ENCODE measurements around the gene DHRSX. TPM values are rescaled to one million over a fixed set of nuclear protein-coding genes. Genes with fewer than 3 reads are reported as not detected.
"Not testable (repeated sequence)": the region's sequence is repeated elsewhere in the genome, so short reads cannot be mapped to it uniquely, and the experiment has no call there.

The DHRSX gene
- polyA plus RNA-seq, 2 donors: 2.5 to 5.9 TPM

DNA sequence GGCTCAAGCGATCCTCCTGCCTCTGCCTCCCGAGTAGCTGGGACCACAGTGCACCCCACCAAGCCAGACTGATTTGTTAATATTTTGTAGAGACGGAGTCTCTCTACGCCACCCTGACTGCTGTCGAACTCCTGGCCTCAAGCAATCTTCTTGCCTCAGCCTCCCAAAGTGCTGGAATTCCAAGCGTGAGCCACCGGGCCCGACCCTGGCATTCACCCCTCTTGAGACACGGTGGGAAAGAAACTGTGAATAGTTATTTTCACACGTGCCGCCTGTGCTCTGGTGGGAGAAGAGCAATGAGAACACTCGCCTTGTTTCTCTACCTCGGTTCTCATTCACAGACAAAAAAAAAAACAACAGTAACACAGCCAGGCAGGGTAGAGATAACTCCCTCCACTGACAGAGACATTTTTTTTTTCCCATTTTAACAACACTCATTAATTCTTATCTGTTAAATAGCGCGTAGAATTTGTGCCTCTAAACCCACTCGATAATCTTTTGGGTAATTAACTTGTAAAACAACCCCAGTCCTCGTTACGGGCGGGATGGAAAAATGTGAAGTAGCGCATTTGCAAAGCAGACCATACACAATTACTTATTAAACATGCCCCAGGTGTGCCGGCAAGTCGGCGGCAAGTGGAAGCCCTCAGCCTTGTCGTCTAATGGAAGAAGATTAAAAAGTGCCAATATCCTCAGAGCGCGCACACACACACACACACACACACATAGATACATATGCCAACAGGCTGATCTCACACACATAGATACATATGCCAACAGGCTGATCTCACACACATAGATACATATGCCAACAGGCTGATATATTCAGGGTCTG lies 103.3 kb downstream of the DHRSX start:
- no peaks in the 10 kb centered on the region for H3K9me3 ChIP-seq (ENCODE audit: control insufficient read depth in 2 of 2, insufficient read depth in 1 of 2, low read depth in 1 of 2, low read length in 1 of 2)
- peaks cover 3 to 4% of the 10 kb centered on the region in 2 donors for H3K4me1 ChIP-seq (ENCODE audit: control insufficient read depth in 2 of 2, insufficient read depth in 2 of 2, low read length in 1 of 2)
- peaks cover 0 to 3% of the 10 kb centered on the region in 2 donors for H3K36me3 ChIP-seq (ENCODE audit: control insufficient read depth in 2 of 2, insufficient read depth in 2 of 2, low read length in 1 of 2)
- H3K27ac ChIP-seq (ENCODE audit: low read depth in 2 of 2, low read length in 1 of 2): no peak overlapping the region
- H3K4me3 ChIP-seq (ENCODE audit: low read depth in 1 of 2, low read length in 2 of 2): no peak overlapping the region
- no peaks in the 10 kb centered on the region for H3K27me3 ChIP-seq (ENCODE audit: control insufficient read depth in 1 of 2, insufficient read depth in 2 of 2, low read length in 2 of 2)
- WGBS, 2 donors: 71 to 73% methylated on average over 26 of the region's 26 CpGs

DNA sequence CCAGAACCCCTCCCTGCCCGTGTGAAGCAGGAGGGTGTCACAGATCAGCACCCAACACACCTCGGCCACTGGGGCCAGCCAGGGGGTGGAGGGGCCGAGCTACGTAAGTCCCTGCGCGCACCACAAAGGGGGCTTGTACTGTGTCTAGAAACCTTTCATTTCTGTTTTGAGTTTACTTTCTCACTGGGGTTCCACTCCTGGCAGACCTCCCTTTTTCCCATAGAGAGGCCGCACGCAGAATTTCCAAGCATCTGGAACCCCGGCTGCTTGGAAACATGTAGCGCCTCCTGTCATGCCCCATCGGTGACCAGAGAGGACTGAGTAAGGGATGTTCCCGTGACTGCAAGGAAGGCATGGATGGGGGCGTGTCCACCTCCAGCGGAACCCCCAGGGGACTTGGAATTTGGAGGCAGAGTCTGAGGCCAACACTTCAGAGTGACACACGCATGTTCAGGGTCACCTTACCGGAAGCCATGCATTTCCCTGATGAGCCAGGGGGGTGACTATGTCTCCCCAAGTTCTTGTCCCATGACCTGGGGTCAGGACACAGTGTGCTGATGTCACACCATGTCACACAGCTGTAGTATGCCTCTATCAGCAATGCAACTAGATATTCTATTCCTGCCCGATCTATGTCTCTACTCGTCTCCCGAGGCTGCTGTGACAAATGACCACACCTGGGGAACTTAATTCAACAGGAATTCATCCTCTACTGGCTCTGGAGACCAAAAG lies 105.3 kb downstream of the DHRSX start:
- Histone ChIP-seq H3K27me3 (ENCODE audit: control insufficient read depth in 1 of 2, insufficient read depth in 2 of 2, low read length in 2 of 2) (no peaks in the 10 kb centered on the region), H3K36me3 (ENCODE audit: control insufficient read depth in 2 of 2, insufficient read depth in 2 of 2, low read length in 1 of 2) (no peaks in the 10 kb centered on the region), H3K9me3 (ENCODE audit: control insufficient read depth in 2 of 2, insufficient read depth in 1 of 2, low read depth in 1 of 2, low read length in 1 of 2) (no peaks in the 10 kb centered on the region), H3K4me3 (ENCODE audit: low read depth in 1 of 2, low read length in 2 of 2) (no peak overlapping the region), H3K27ac (ENCODE audit: low read depth in 2 of 2, low read length in 1 of 2) (no peak overlapping the region), H3K4me1 (ENCODE audit: control insufficient read depth in 2 of 2, insufficient read depth in 2 of 2, low read length in 1 of 2) (no peaks in the 10 kb centered on the region)
- WGBS, 2 donors: 86 to 87% methylated on average over 19 of the region's 19 CpGs

DNA sequence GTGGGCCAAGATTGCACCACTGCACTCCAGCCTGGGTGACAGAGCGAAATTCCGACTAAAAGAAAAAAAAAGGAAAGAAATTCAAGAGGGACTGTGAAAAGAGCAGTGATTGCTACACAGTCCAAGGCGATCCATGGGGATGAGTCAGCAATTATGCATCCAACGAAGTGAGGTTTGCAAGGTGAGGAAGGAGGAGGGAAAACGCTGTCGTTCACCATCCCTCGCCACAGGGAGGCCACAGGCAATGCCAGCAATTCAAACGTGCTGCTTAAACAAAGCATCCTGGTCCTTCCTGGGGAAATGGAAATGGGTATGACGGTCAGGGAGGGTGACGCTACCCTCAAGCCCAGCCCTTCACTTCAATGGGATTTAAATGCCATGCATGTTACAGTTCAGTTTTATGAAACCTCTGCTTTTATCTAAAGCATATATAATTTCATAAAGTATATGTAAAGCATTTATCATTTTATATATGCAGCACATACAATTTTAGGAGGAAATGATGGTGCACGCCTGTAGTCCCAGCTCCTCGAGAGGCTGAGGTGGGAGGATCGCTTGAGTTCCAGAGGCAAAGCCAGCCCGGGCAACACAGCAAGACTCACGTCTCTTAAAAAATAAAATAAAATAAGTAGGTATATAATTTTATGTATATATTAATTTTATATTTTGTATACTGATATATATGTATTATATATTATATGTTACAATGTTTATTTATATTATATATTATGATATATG lies 108.7 kb downstream of the DHRSX start:
- Histone ChIP-seq H3K4me3 (ENCODE audit: low read depth in 1 of 2, low read length in 2 of 2) (no peak overlapping the region), H3K27ac (ENCODE audit: low read depth in 2 of 2, low read length in 1 of 2) (no peak overlapping the region)
- 64 to 68% methylated on average over 15 of the region's 15 CpGs for WGBS, 2 donors

DNA sequence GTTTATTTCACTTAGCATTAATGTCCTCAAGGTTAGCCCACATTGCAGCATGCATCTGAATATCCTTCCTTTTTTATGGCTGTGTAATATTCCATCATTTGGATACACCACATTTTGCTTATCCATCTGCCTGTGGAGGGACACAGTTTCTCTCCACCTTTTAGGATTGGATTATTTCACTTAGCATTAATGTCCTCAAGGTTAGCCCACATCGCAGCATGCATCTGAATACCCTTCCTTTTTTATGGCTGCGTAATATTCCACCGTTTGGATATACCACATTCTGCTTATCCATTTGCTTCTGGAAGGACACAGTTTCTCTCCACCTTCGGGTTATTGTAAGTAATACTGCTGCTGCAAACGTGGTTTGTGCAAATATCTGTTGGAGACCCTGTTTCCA lies 110.0 kb downstream of the DHRSX start:
- H3K9me3 ChIP-seq (ENCODE audit: control insufficient read depth in 2 of 2, insufficient read depth in 1 of 2, low read depth in 1 of 2, low read length in 1 of 2): no peaks in the 10 kb centered on the region
- WGBS, 2 donors: 95 to 98% methylated on average over 5 of the region's 5 CpGs

More for the DNA sequence above, 108.7 kb downstream of the DHRSX start:
- H3K9me3 ChIP-seq (ENCODE audit: control insufficient read depth in 2 of 2, insufficient read depth in 1 of 2, low read depth in 1 of 2, low read length in 1 of 2): no peaks in the 10 kb centered on the region
- no peaks in the 10 kb centered on the region for H3K36me3 ChIP-seq (ENCODE audit: control insufficient read depth in 2 of 2, insufficient read depth in 2 of 2, low read length in 1 of 2)
- H3K27me3 ChIP-seq (ENCODE audit: control insufficient read depth in 1 of 2, insufficient read depth in 2 of 2, low read length in 2 of 2): no peaks in the 10 kb centered on the region
- H3K4me1 ChIP-seq (ENCODE audit: control insufficient read depth in 2 of 2, insufficient read depth in 2 of 2, low read length in 1 of 2): no peaks in the 10 kb centered on the region

DNA sequence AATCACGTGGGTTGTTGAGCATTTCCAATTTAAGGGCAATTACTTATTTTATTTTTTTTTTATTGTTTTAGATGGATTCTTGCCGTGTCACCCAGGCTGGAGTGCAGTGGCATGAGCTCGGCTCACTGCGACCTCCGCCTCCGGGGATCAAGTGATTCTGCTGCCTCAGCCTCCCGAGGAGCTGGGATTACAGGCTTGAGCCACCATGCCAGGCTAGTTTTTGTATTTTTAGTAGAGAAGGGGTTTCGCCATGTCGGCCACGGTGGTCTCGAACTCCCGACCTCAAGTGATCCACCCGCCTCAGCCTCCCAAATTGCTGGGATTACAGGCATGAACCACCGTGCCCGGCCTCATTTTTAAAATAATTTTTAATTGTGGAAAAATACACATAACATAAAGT lies 111.0 kb downstream of the DHRSX start:
- not testable (repeated sequence) for H3K36me3 ChIP-seq (ENCODE audit: control insufficient read depth in 2 of 2, insufficient read depth in 2 of 2, low read length in 1 of 2); H3K9me3 ChIP-seq (ENCODE audit: control insufficient read depth in 2 of 2, insufficient read depth in 1 of 2, low read depth in 1 of 2, low read length in 1 of 2); H3K4me3 ChIP-seq (ENCODE audit: low read depth in 1 of 2, low read length in 2 of 2); H3K4me1 ChIP-seq (ENCODE audit: control insufficient read depth in 2 of 2, insufficient read depth in 2 of 2, low read length in 1 of 2); H3K27ac ChIP-seq (ENCODE audit: low read depth in 2 of 2, low read length in 1 of 2); H3K27me3 ChIP-seq (ENCODE audit: control insufficient read depth in 1 of 2, insufficient read depth in 2 of 2, low read length in 2 of 2)
- WGBS, 2 donors: 94 to 97% methylated on average over 15 of the region's 15 CpGs

More for the DNA sequence above, 110.0 kb downstream of the DHRSX start:
- no peak overlapping the region for H3K4me3 ChIP-seq (ENCODE audit: low read depth in 1 of 2, low read length in 2 of 2)
- H3K4me1 ChIP-seq (ENCODE audit: control insufficient read depth in 2 of 2, insufficient read depth in 2 of 2, low read length in 1 of 2): no peaks in the 10 kb centered on the region
- H3K27me3 ChIP-seq (ENCODE audit: control insufficient read depth in 1 of 2, insufficient read depth in 2 of 2, low read length in 2 of 2): no peaks in the 10 kb centered on the region
- H3K36me3 ChIP-seq (ENCODE audit: control insufficient read depth in 2 of 2, insufficient read depth in 2 of 2, low read length in 1 of 2): no peaks in the 10 kb centered on the region
- H3K27ac ChIP-seq (ENCODE audit: low read depth in 2 of 2, low read length in 1 of 2): no peak overlapping the region

DNA sequence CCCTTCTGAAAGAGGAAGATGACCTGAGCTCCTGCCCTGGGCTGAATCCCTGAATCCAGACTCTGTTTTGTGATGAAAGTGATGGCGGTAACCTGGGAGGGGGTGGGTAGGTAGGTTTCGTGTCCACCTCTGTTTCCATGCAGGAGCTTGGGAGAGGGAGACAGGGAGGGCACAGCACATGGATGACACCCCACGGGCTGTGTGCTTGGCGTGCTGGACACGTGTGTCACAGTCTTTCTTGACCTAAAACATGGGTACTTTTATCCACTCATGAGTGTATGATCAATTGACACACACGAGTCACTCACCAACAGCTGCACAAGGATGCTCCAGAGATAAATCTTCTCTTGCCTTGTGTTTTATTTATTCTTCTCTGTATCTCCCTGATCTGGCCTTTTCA lies 111.5 kb downstream of the DHRSX start:
- no peaks in the 10 kb centered on the region for H3K36me3 ChIP-seq (ENCODE audit: control insufficient read depth in 2 of 2, insufficient read depth in 2 of 2, low read length in 1 of 2)
- H3K27ac ChIP-seq (ENCODE audit: low read depth in 2 of 2, low read length in 1 of 2): no peak overlapping the region
- H3K27me3 ChIP-seq (ENCODE audit: control insufficient read depth in 1 of 2, insufficient read depth in 2 of 2, low read length in 2 of 2): no peaks in the 10 kb centered on the region
- 95 to 96% methylated on average over 6 of the region's 6 CpGs for WGBS, 2 donors
- H3K4me3 ChIP-seq (ENCODE audit: low read depth in 1 of 2, low read length in 2 of 2): no peak overlapping the region
- no peaks in the 10 kb centered on the region for H3K4me1 ChIP-seq (ENCODE audit: control insufficient read depth in 2 of 2, insufficient read depth in 2 of 2, low read length in 1 of 2)
- H3K9me3 ChIP-seq (ENCODE audit: control insufficient read depth in 2 of 2, insufficient read depth in 1 of 2, low read depth in 1 of 2, low read length in 1 of 2): no peaks in the 10 kb centered on the region

DNA sequence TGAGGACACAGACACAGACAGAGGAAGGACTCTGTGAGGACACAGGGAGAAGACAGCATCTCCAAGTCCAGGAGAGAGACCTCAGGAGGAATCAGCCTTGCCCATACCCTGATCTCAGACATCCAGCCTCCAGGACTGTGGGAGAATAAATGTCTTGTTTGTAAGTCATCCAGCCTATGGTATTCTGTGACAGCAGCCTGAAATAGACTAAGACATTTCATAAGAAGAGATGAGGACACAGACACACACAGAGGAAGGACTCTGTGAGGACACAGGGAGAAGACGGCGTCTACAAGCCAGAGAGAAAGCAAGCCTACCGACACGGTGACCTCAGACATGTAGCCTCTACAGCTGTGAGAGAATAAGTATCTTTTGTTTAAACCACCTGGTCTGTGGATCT lies 112.1 kb downstream of the DHRSX start:
- no peaks in the 10 kb centered on the region for H3K9me3 ChIP-seq (ENCODE audit: control insufficient read depth in 2 of 2, insufficient read depth in 1 of 2, low read depth in 1 of 2, low read length in 1 of 2)
- no peak overlapping the region for H3K27ac ChIP-seq (ENCODE audit: low read depth in 2 of 2, low read length in 1 of 2)
- no peaks in the 10 kb centered on the region for H3K36me3 ChIP-seq (ENCODE audit: control insufficient read depth in 2 of 2, insufficient read depth in 2 of 2, low read length in 1 of 2)
- WGBS, 2 donors: 88 to 92% methylated on average over 4 of the region's 4 CpGs
- H3K4me3 ChIP-seq (ENCODE audit: low read depth in 1 of 2, low read length in 2 of 2): no peak overlapping the region
- no peaks in the 10 kb centered on the region for H3K4me1 ChIP-seq (ENCODE audit: control insufficient read depth in 2 of 2, insufficient read depth in 2 of 2, low read length in 1 of 2)
- no peaks in the 10 kb centered on the region for H3K27me3 ChIP-seq (ENCODE audit: control insufficient read depth in 1 of 2, insufficient read depth in 2 of 2, low read length in 2 of 2)

DNA sequence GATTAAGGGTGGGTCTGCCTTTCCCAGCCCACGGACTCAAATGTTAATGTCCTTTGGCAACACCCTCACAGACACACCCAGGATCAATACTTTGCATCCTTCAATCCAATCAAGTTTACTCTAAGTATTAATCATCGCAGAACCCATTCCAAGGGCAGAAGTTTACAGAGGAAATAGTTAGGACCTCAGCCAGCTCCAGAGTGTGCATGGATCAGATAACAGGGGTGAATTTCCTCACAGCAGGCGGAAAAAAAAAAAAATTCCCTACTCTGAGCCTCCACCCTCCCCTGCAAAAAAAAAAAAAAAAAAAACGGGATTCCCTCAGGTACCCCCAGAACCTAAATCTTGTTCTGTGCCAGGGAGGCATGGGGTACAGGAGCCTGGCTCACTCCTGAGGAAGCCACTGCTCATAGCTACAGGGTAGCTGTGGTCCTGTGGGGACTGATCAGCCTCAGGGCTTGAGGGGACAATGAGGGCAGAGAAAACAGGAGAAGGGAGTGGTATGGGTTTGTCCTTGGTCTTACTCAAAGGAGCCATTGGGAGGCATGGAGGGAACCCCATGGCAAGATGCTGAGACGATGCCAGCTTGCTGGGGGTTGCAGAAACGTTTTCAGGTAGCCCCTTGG lies 113.0 kb downstream of the DHRSX start:
- H3K4me3 ChIP-seq (ENCODE audit: low read depth in 1 of 2, low read length in 2 of 2): no peak overlapping the region
- H3K9me3 ChIP-seq (ENCODE audit: control insufficient read depth in 2 of 2, insufficient read depth in 1 of 2, low read depth in 1 of 2, low read length in 1 of 2): no peaks in the 10 kb centered on the region
- no peaks in the 10 kb centered on the region for H3K4me1 ChIP-seq (ENCODE audit: control insufficient read depth in 2 of 2, insufficient read depth in 2 of 2, low read length in 1 of 2)
- 42 to 57% methylated on average over 6 of the region's 6 CpGs for WGBS, 2 donors
- no peak overlapping the region for H3K27ac ChIP-seq (ENCODE audit: low read depth in 2 of 2, low read length in 1 of 2)
- no peaks in the 10 kb centered on the region for H3K27me3 ChIP-seq (ENCODE audit: control insufficient read depth in 1 of 2, insufficient read depth in 2 of 2, low read length in 2 of 2)
- H3K36me3 ChIP-seq (ENCODE audit: control insufficient read depth in 2 of 2, insufficient read depth in 2 of 2, low read length in 1 of 2): no peaks in the 10 kb centered on the region

DNA sequence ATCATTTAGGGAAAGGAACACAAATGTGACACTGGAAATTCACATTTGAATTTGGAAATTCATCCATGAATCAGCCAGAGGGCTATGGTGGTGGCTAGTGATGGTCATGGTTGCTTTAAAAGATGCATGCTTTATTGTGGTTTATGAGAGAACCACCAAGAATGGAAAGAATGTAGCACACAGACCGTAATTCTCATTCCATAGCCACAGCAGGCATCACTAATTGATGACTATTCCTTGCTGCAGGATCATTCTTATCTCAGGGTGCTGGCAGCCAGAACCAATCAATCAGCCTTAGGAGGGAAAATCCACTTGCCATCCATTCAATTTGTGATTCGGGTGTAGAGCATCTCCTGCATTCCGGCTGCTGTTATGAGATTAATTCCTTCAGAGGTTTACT lies 115.6 kb downstream of the DHRSX start:
- H3K36me3 ChIP-seq (ENCODE audit: control insufficient read depth in 2 of 2, insufficient read depth in 2 of 2, low read length in 1 of 2): no peaks in the 10 kb centered on the region
- no peak overlapping the region for H3K4me3 ChIP-seq (ENCODE audit: low read depth in 1 of 2, low read length in 2 of 2)
- H3K27me3 ChIP-seq (ENCODE audit: control insufficient read depth in 1 of 2, insufficient read depth in 2 of 2, low read length in 2 of 2): no peaks in the 10 kb centered on the region
- H3K9me3 ChIP-seq (ENCODE audit: control insufficient read depth in 2 of 2, insufficient read depth in 1 of 2, low read depth in 1 of 2, low read length in 1 of 2): no peaks in the 10 kb centered on the region
- WGBS, 2 donors: 77 to 78% methylated on average over 3 of the region's 3 CpGs
- no peak overlapping the region for H3K27ac ChIP-seq (ENCODE audit: low read depth in 2 of 2, low read length in 1 of 2)
- H3K4me1 ChIP-seq (ENCODE audit: control insufficient read depth in 2 of 2, insufficient read depth in 2 of 2, low read length in 1 of 2): no peaks in the 10 kb centered on the region
